Liver (tissue), 9 donors: ENCODE measurements around the gene TMCO1. TPM values are rescaled to one million over a fixed set of nuclear protein-coding genes. Genes with fewer than 3 reads are reported as not detected.

Source experiments
- DNase-seq: peaks from one replicate; pipeline ENCODE4 v3.0.0-alpha.2; 2017; ENCODE audit warnings: low spot score
- H3K27ac ChIP-seq, 2 donors: one replicate each; pipeline ENCODE4 v1.7.0; 2013; ENCODE audit warnings: inconsistent platforms in 2 of 2, low read length in 2 of 2, control low read depth in 1 of 2, low read depth in 1 of 2, mild to moderate bottlenecking in 1 of 2
- H3K27me3 ChIP-seq, 4 donors: one replicate each; pipeline versions ENCODE4 v1.6.1 to v1.7.0; 2013; ENCODE audit warnings: low read length in 3 of 4, inconsistent platforms in 1 of 4, mild to moderate bottlenecking in 1 of 4, moderate library complexity in 1 of 4; ENCODE audit not compliant: control insufficient read depth in 4 of 4, insufficient read depth in 4 of 4
- H3K36me3 ChIP-seq, 4 donors: one replicate each; pipeline versions ENCODE4 v1.6.1 to v1.7.0; 2013; ENCODE audit warnings: low read length in 3 of 4, mild to moderate bottlenecking in 3 of 4, low read depth in 1 of 4, moderate library complexity in 1 of 4; ENCODE audit not compliant: control insufficient read depth in 4 of 4, insufficient read depth in 3 of 4
- H3K4me1 ChIP-seq, 4 donors: one replicate each; pipeline versions ENCODE4 v1.6.1 to v1.7.0; 2013; ENCODE audit warnings: low read length in 3 of 4, mild to moderate bottlenecking in 3 of 4, moderate library complexity in 1 of 4; ENCODE audit not compliant: control insufficient read depth in 4 of 4, insufficient read depth in 4 of 4
- H3K4me3 ChIP-seq, 3 donors: one replicate each; pipeline versions ENCODE4 v1.6.1 to v1.7.0; 2013; ENCODE audit warnings: low read length in 3 of 3, control low read depth in 1 of 3, low read depth in 1 of 3, mild to moderate bottlenecking in 1 of 3
- H3K9ac ChIP-seq, 2 donors: one replicate each; pipeline ENCODE4 v1.7.0; 2013; ENCODE audit warnings: low read length in 2 of 2, mild to moderate bottlenecking in 2 of 2, moderate library complexity in 2 of 2, control low read depth in 1 of 2, low read depth in 1 of 2
- H3K9me3 ChIP-seq, 4 donors: one replicate each; pipeline versions ENCODE4 v1.6.1 to v1.7.0; 2013; ENCODE audit warnings: low read length in 3 of 4; ENCODE audit not compliant: control insufficient read depth in 4 of 4
- ATF3 ChIP-seq: IDR thresholded peaks from 2 replicates; pipeline ENCODE4 v1.6.1; 2016; ENCODE audit warnings: antibody characterized with exemption
- FOXA1 ChIP-seq: IDR thresholded peaks from 2 replicates; pipeline ENCODE4 v1.6.1; 2016; ENCODE audit warnings: antibody characterized with exemption
- FOXA2 ChIP-seq: IDR thresholded peaks from 2 replicates; pipeline ENCODE4 v1.6.1; 2016; ENCODE audit warnings: antibody characterized with exemption
- GABPA ChIP-seq, 2 donors: IDR thresholded peaks in 1 of 2; conservative IDR thresholded peaks in 1 of 2; 2 replicates each; pipeline ENCODE4 v1.6.1; 2016; ENCODE audit warnings: antibody characterized with exemption in 2 of 2, mild to moderate bottlenecking in 1 of 2, moderate library complexity in 1 of 2
- HNF4A ChIP-seq, 2 donors: conservative IDR thresholded peaks; 2 replicates each; pipeline ENCODE4 v1.6.1; 2016; ENCODE audit warnings: antibody characterized with exemption in 2 of 2, mild to moderate bottlenecking in 2 of 2
- HNF4G ChIP-seq: IDR thresholded peaks from 2 replicates; pipeline ENCODE4 v1.6.1; 2016; ENCODE audit warnings: antibody characterized with exemption
- JUND ChIP-seq, 2 donors: IDR thresholded peaks; 2 replicates each; pipeline ENCODE4 v1.6.1; 2016; ENCODE audit warnings: antibody characterized with exemption in 2 of 2
- NR2F2 ChIP-seq: IDR thresholded peaks from 2 replicates; pipeline ENCODE4 v1.6.1; 2016; ENCODE audit warnings: antibody characterized with exemption
- RAD21 ChIP-seq, 2 donors: IDR thresholded peaks; 2 replicates each; pipeline ENCODE4 v1.6.1; 2016; ENCODE audit warnings: antibody characterized with exemption in 2 of 2, mild to moderate bottlenecking in 2 of 2
- RXRA ChIP-seq, 2 donors: IDR thresholded peaks; 2 replicates each; pipeline ENCODE4 v1.6.1; 2017 to 2018; ENCODE audit warnings: antibody characterized with exemption in 2 of 2, mild to moderate bottlenecking in 1 of 2
- TAF1 ChIP-seq: conservative IDR thresholded peaks from 2 replicates; pipeline ENCODE4 v1.6.1; 2016; ENCODE audit warnings: antibody characterized with exemption, mild to moderate bottlenecking
- YY1 ChIP-seq: IDR thresholded peaks from 2 replicates; pipeline ENCODE4 v1.6.1; 2016; ENCODE audit warnings: antibody characterized with exemption, mild to moderate bottlenecking
- ZBTB33 ChIP-seq: IDR thresholded peaks from 2 replicates; pipeline ENCODE4 v1.6.1; 2016; ENCODE audit warnings: antibody characterized with exemption
- WGBS: extraction: QIAGEN DNeasy Blood & Tissue Kit; methylation state at CpG from one replicate; pipeline ENCODE4 v1.1.7; 2013; 5-methylcytosine and 5-hydroxymethylcytosine counted together
- polyA plus RNA-seq, 2 donors: library from polyadenylated mRNA; stranded (reverse) in 1 of 2; unstranded in 1 of 2; fragments of 200-250 nt in 1 of 2; fragments of >200 nt in 1 of 2; fragmentation: Nextera tagmentation in 1 of 2; extraction: Ambion mirVana in 1 of 2; gene quantifications; one replicate each; pipeline versions ENCODE4 v1.2.1 to v1.2.3, GENCODE V29; 2013 to 2015
- total RNA-seq, 2 donors: library from RNA; depleted of rRNA; stranded (reverse); fragments of >200 nt; gene quantifications; one replicate each; pipeline ENCODE4 v1.2.3, GENCODE V29; 2014
- donor health status: healthy.
- donor health status: healthy.
- donor health status: healthy.
- donor health status: healthy.
- donor health status: healthy.

The TMCO1 gene
- total and polyA plus RNA-seq, 4 donors: 53.8 to 170 (median 71.2) TPM

GRCh38 chr1:165697491-165697880 is 71.2 kb downstream of the TMCO1 start:
- H3K9ac ChIP-seq: no peak overlapping the region
- WGBS: 22% methylated on average over 8 of the region's 8 CpGs
- H3K27me3 ChIP-seq: no peaks in the 10 kb centered on the region
- DNase-seq: no peak
- no peaks in the 10 kb centered on the region for H3K9me3 ChIP-seq
- peak overlapping the region; percentile 80 to 94 for H3K27ac ChIP-seq
- TF ChIP-seq FOXA1 (no peak), FOXA2 (no peak), TAF1 (no peak), JUND (IDR thresholded peaks at IDR 0.05) (no peak), NR2F2 (no peak)
- H3K4me1 ChIP-seq: peaks cover 8 to 37% (median 24%) of the 10 kb centered on the region in 4 donors
- peak overlapping the region; percentile 67 to 89 (median 83) for H3K4me3 ChIP-seq
- no peaks in the 10 kb centered on the region for H3K36me3 ChIP-seq

GRCh38 chr1:165696625-165697100 is 72.0 kb downstream of the TMCO1 start:
- Histone ChIP-seq H3K27me3 (no peaks in the 10 kb centered on the region), H3K36me3 (no peaks in the 10 kb centered on the region), H3K9me3 (no peaks in the 10 kb centered on the region), H3K9ac (peak overlapping the region in 1 of 2 donors; percentile 56), H3K27ac (peak overlapping the region; percentile 9 to 36), H3K4me1 (peaks cover 8 to 32% (median 21%) of the 10 kb centered on the region in 4 donors), H3K4me3 (peak overlapping the region; percentile 7 to 89 (median 48))
- no peak for DNase-seq
- TF ChIP-seq TAF1 (no peak), ZBTB33 (peak; percentile 26), NR2F2 (no peak), RAD21 (IDR thresholded peaks at IDR 0.05) (peak; percentile 14 to 48), FOXA2 (no peak), HNF4G (no peak), HNF4A (conservative IDR thresholded peaks at IDR 0.05) (peak; percentile 29 to 38), YY1 (no peak), ATF3 (no peak), JUND (IDR thresholded peaks at IDR 0.05) (peak in 1 of 2 donors; percentile 15), RXRA (IDR thresholded peaks at IDR 0.05) (peak in 1 of 2 donors; percentile 45)
- WGBS: 5% methylated on average over 2 of the region's 2 CpGs

- peaks cover 8 to 32% (median 21%) of the 10 kb centered on the region in 4 donors for H3K4me1 ChIP-seq
- H3K27ac ChIP-seq: no peak overlapping the region
- peaks cover 0 to 3% (median 1%) of the 10 kb centered on the region in 4 donors for H3K36me3 ChIP-seq
- WGBS: 56% methylated on average over 7 of the region's 7 CpGs
- no peak overlapping the region for H3K9ac ChIP-seq
- DNase-seq: no peak
- no peaks in the 10 kb centered on the region for H3K27me3 ChIP-seq
- TF ChIP-seq HNF4A (conservative IDR thresholded peaks at IDR 0.05) (peak in 1 of 2 donors; percentile 12), FOXA1 (no peak), GABPA (IDR thresholded peaks at IDR 0.05 in 1 of 2, conservative IDR thresholded peaks at IDR 0.05 in 1 of 2) (no peak), ZBTB33 (no peak)
- no peak overlapping the region for H3K4me3 ChIP-seq
- H3K9me3 ChIP-seq: no peaks in the 10 kb centered on the region
Measured at GRCh38 chr1:165695031-165695430, 73.6 kb downstream of the TMCO1 start.
